HG03354 (cell line): Measurements from ENCODE around the gene DCLK3.

ENCODE experiments used
- ATAC-seq: cut with Tn5 transposase; IDR thresholded peaks from one replicate; pipeline ENCODE4 v1.9.1; 2021; ENCODE audit warnings: mild to moderate bottlenecking; ENCODE audit not compliant: unreplicated experiment, poor library complexity, severe bottlenecking

The DCLK3 gene

GRCh38 chr3:36763850-36764703 is at the start of gene DCLK3:
TSS of gene DCLK3 (minus strand) at chr3:36764553. CDS start at chr3:36764263, 290 bp downstream.
- ATAC-seq: no peak

GRCh38 chr3:36813305-36813704 is 49.0 kb upstream of the DCLK3 start:
- no peak for ATAC-seq

GRCh38 chr3:36812240-36812639 is 47.9 kb upstream of the DCLK3 start:
- no peak for ATAC-seq

- no peak for ATAC-seq
Measured at GRCh38 chr3:36811768-36812167, 47.4 kb upstream of the DCLK3 start.

- no peak for ATAC-seq
Measured at GRCh38 chr3:36804295-36805055, 40.1 kb upstream of the DCLK3 start.

GRCh38 chr3:36803091-36803791 is 38.9 kb upstream of the DCLK3 start:
- ATAC-seq: no peak

GRCh38 chr3:36800533-36801116 is 36.3 kb upstream of the DCLK3 start:
- ATAC-seq: no peak

- no peak for ATAC-seq
Measured at GRCh38 chr3:36796881-36797280, 32.5 kb upstream of the DCLK3 start.

- ATAC-seq: no peak
Measured at GRCh38 chr3:36796161-36796560, 31.8 kb upstream of the DCLK3 start.

GRCh38 chr3:36795622-36796021 is 31.3 kb upstream of the DCLK3 start:
- no peak for ATAC-seq

- ATAC-seq: peak; percentile 68
Measured at GRCh38 chr3:36792342-36792741, 28.0 kb upstream of the DCLK3 start.

GRCh38 chr3:36790765-36791164 is 26.4 kb upstream of the DCLK3 start:
- ATAC-seq: no peak

- no peak for ATAC-seq
Measured at GRCh38 chr3:36786921-36787890, 22.9 kb upstream of the DCLK3 start.

- ATAC-seq: no peak
Measured at GRCh38 chr3:36784138-36784635, 19.8 kb upstream of the DCLK3 start.

GRCh38 chr3:36777424-36778218 is 13.3 kb upstream of the DCLK3 start:
- ATAC-seq: peak; percentile 90

GRCh38 chr3:36776436-36776835 is 12.1 kb upstream of the DCLK3 start:
- ATAC-seq: no peak

GRCh38 chr3:36774052-36774451 is 9.7 kb upstream of the DCLK3 start:
- ATAC-seq: no peak

GRCh38 chr3:36771931-36772330 is 7.6 kb upstream of the DCLK3 start:
- ATAC-seq: no peak
